Astrocyte of the cerebellum (primary cell): ENCODE measurements around the gene GOLGA3.
"Not testable (repeated sequence)": the region's sequence is repeated elsewhere in the genome, so short reads cannot be mapped to it uniquely, and the experiment has no call there.

Experiments
- DNase-seq: peaks from one replicate; pipeline ENCODE4 v3.0.0-alpha.2; 2011; ENCODE audit warnings: low read depth
- H3K4me3 ChIP-seq: 2 replicates; pipeline ENCODE4 v1.5.1; 2011; ENCODE audit warnings: mild to moderate bottlenecking, low read depth, low read length, moderate library complexity
- in situ Hi-C: cut with HindIII; loops from 2 replicates; pipeline ENCODE4 v1.10.0; 2017; ENCODE audit warnings: low sequenced_read_pairs
- TF ChIP-seq, protein P1 (sequence below): IDR thresholded peaks from 2 replicates; pipeline ENCODE4 v1.5.1; 2012; ENCODE audit warnings: low read length, low read depth, moderate library complexity, mild to moderate bottlenecking; ENCODE audit errors: missing control alignments

Gene GOLGA3

DNA sequence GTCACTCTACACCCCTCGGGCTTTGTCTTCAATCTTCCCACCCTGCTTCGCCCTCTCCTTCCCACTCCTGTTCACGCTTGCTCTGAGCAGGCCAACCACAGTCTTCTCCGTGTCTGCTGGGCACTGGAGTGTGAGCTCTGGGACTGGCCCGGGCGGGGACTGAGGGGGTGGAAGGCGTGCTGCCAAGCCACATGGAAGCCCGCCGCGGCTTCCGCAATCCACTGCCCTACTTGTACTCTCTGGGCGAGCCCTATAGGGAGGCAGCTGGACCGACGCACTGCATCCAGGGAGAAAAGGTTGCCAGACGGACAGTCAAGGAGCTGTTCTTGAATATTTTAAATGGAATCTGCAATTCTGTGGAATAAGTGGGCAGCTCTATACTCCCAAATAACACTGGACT lies 24.8 kb downstream of the GOLGA3 start:
- in situ Hi-C loops = no loop called here
- TF ChIP-seq, protein P1, sequence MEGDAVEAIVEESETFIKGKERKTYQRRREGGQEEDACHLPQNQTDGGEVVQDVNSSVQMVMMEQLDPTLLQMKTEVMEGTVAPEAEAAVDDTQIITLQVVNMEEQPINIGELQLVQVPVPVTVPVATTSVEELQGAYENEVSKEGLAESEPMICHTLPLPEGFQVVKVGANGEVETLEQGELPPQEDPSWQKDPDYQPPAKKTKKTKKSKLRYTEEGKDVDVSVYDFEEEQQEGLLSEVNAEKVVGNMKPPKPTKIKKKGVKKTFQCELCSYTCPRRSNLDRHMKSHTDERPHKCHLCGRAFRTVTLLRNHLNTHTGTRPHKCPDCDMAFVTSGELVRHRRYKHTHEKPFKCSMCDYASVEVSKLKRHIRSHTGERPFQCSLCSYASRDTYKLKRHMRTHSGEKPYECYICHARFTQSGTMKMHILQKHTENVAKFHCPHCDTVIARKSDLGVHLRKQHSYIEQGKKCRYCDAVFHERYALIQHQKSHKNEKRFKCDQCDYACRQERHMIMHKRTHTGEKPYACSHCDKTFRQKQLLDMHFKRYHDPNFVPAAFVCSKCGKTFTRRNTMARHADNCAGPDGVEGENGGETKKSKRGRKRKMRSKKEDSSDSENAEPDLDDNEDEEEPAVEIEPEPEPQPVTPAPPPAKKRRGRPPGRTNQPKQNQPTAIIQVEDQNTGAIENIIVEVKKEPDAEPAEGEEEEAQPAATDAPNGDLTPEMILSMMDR = no peak
- H3K4me3 ChIP-seq = no peak overlapping the region
- DNase-seq = no peak

DNA sequence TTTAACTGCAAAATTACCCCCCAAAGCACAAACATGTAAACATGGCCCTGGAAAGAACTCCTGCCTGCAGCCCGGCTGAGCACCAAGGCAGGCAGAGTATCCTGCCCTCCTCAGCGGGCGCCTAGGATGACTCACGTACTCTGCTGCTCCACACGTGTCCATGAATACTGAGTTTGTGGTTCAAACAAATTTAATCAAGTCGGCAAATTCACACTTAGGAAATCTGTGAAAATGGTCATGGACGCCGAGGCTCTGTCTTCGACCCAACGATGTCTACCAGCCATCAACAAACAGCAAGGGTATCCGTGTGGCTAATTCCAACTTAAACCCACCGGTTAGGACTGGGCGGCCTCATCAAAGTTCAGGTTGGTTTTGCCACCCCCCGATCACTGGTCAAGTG lies 25.5 kb downstream of the GOLGA3 start:
- in situ Hi-C loops = no loop called here
- no peak overlapping the region for H3K4me3 ChIP-seq
- TF ChIP-seq, protein P1 = no peak
- DNase-seq = no peak

DNA sequence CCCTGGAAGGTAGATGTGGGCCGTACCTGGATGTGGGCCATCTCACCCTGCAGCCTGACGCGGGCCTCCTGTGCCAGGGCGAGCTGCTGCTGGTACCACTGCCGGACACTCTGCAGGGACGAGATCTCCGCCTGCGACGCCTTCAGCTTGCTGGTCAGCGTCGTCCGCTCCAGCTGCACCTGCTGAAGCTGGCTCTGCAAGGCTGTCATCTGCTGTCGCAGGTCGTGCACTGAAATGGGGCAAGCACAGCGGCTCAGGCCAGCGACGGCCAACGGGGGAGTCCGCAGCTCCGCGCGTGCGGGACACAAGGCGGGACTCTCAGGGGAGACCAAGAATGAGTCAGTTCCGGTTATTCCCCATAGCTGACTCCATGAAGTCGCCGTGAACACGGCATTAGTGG lies 26.9 kb downstream of the GOLGA3 start:
- no peak overlapping the region for H3K4me3 ChIP-seq
- no peak for DNase-seq
- in situ Hi-C loops = no loop called here
- TF ChIP-seq, protein P1 = no peak

DNA sequence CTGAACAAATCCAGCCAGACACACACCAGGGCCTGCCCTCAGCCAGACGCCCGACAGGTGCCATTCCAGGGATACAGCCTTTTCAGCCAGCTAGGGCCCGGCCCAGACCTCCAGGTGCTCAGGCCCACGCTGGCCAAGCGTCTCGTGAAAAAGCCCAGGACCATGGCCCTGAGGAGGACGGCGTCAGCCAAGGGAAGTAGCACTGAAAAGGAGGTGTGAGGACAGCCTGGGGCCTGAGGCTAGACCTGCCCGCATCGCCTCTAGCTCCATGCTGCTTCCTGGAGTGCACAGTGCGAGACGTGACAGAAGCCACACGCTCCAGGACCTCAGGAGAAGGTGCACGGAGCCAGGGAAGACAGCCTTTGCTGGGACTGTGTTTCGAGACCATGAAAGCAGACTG lies 29.8 kb downstream of the GOLGA3 start:
- TF ChIP-seq, protein P1 = no peak
- DNase-seq = no peak
- in situ Hi-C loops = no loop called here
- H3K4me3 ChIP-seq = no peak overlapping the region

DNA sequence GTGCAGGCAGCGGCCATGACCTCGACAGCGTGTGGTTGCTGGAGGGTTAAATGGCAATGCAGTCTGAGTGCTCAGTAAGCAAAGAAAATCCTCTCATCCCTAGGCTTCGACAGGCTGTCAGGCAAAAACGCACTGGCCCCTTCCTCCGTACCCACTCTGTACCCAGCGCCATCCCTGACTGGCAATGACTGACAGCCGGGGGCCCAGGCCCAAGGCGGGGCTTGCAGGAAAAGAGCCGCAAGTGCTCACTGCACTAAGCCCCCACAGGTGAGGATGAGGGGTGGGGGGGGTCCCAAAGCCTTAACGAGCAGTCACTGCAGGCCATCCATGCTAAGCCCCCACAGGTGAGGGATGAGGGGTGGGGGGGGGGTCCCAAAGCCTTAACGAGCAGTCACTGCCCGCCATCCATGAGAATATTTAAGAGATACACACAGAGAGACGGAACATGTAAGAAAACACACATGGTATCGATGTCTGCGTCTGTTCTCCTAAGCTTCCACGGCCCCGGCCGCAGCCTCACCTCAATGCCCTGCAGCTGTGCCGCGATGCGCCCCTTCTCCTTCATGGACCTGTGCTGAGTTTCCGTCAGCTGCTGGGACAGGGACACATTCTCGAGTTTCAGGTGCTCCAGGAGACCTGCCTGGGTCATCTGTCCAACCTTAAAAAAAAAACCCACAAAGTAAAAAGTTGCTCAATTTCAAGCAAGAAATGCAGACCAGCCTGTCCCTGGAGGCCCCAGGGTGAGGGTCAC lies 30.7 kb downstream of the GOLGA3 start:
- TF ChIP-seq, protein P1 = no peak
- no peak overlapping the region for H3K4me3 ChIP-seq
- in situ Hi-C loops = no loop called here
- DNase-seq = no peak

DNA sequence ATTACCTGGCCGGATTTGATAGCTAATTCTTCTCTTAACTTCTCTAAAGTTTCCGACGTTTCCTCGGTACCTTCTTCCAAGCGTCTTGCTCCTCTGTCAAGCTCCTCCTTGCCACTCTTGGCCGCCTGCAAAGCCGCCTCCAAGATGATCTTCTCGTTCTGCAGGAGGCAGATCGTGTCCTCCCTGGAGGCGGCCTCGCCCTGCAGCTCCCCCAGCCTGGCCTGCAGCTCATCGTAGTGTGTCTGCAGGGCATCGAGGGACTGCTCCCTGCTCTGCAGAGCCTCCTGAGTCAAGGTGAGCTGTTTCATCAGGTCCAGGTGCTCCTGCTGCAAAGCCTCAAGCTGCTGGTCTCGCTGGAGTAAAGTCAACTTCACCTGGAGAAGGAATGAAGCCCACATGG lies 32.8 kb downstream of the GOLGA3 start:
- no peak for DNase-seq
- TF ChIP-seq, protein P1 = no peak
- in situ Hi-C loops = no loop called here
- H3K4me3 ChIP-seq = no peak overlapping the region

DNA sequence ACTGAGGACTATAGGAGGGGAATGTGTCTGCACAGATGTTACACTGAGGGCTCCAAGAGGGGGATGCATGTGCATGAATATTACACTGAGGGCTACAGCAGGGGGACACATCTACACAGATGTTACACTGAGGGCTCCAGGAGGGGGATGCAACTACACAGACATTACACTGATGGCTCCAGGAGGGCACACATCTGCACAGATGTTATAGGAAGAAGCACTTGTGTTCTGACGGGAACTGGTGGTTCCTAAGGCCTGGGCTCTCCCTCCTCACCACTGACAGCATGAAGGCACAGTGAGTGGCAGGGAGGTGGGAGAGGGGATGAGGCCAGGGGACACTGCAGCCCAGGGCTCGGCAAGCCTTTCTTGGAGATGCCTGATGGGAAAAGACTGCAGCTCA lies 36.7 kb downstream of the GOLGA3 start:
- DNase-seq, in situ Hi-C loops, H3K4me3 ChIP-seq: not testable (repeated sequence)
